ENCODE data around the gene CCDC63.
"Not testable (repeated sequence)": the region's sequence is repeated elsewhere in the genome, so short reads cannot be mapped to it uniquely, and the experiment has no call there.

CCDC63 gene

DNA sequence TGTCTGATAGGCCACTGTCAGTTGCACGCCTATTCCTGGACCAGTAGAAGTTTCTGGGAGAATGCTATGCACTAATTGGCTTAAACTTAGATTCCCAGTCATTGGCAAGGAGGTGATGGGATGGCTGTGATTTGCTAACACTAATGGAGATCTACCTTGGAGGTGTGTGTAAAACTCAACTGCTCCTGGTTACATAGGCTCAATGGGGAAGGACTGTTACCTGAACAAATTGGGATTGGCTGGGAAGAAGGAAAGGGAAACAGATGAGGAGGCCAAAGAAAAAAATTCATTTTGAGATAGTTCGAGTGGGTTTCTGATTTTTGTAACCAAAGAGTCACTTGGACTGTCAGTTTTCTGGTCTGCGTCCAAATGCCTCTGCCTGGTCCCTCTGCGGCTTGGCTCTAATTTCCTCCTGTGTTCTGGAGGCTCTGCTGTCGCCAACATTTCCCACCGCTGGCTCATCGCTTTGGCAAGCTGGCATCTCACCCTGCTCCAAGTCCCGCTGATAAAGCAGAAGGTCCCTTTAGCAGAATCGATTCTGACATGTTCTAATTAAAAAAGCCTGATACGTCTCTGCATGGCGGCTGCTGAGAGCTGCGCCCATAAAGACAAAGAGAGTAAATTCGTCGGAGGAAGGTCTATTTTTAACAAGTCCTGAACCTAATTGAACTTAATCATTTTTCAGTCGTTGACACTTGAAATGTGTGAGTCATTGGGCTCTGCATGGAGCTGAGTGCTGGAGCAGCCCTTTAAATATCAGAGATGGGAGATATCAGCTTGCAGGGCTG, 2.0 kb upstream of the CCDC63 start:
- peak in 20 of 58 donors; percentile 1 to 36 (median 9) for DNase-seq

DNA sequence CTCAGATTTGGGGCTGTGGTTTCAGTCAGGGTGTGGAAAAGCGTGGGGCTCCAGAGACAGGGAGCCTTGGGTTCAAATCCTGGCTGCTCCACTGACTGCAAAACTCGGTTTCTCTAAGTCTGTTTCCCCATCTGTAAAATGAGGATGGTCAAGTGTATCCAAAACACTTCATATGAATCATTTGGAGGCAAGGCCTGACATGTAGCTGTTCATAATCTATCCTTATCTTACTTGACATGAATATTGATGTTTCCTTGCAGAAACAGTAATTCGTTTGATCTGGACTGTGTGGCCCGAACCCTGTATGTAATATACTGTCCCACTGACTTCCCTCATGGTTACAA, 1.5 kb upstream of the CCDC63 start:
- DNase-seq: no peak

DNA sequence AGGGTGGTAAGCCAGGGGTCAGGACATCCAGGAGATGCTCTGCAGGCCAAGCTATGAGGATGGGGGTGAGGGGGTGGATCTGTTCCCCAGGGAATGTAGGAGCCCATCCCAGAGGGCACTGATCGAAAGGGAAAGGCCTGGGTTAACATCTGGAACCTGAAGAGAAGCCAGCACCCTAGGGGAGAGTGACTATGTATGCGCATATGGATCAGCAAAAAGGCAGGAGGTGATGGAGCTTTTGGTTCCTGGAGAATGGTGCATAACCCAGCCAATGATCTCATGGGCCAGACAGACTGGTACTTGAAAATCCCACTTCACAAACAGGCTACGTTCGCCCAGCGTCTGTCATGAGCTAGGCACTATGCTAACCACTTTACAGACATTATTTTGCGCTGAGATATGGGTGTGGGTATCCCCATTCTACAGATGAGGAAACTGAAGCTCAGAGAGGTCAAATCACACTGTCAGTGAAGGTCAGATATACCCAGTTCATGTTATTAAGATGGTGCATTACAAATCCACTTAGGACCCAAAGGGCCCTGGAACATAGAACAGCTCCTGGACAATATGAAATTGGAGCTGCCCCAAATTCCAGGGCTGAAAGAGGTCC, 1.6 kb downstream of the CCDC63 start:
- no peak for DNase-seq

DNA sequence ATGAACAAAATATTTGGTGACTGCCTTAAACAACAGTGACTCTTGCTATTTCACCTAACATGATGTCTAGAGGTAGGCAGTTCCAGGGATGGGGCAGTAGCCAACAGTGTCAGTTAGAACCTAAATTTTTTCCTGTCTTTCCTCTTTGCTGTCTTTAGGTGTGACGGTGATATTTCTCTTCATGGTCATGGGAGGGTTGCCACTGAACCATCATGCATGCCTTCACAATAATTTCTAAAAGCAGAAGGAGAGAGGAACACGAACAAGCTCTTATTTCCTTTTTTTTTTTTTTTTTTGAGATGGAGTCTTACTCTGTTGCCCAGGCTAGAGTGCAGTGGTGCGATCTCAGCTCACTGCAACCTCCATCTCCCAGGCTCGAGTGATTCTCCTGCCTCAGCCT, 2.4 kb downstream of the CCDC63 start:
- no peak for DNase-seq

DNA sequence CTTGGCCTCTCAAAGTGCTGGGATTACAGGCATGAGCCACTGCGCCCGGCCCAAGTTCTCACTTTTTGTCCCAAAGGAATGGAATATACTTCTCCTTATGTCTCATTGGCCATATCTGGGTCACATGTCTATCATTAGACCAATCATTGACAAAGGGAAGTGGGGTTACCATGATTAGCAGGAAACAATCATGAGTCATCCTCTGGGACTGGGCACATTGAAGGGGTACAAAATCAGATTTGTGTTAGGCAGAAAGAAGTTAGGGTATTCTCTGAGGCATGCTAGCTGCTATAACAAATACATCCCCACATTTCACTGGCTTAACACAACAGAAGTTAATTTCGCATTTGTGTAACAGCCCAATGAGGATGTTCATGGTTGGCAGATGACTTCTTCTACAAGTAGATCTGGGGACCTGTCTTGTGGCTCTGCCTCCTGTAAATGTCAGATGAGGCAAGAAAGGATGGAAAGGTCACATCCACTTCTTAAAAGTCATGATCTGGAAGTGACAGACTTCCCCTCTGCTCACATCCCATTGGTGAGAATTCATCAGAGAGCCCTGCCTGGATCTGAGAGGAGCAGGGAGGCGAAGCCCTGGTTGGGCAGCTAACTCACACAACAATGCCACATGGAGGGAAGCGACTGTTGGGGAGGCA, 3.1 kb downstream of the CCDC63 start:
- DNase-seq: no peak

DNA sequence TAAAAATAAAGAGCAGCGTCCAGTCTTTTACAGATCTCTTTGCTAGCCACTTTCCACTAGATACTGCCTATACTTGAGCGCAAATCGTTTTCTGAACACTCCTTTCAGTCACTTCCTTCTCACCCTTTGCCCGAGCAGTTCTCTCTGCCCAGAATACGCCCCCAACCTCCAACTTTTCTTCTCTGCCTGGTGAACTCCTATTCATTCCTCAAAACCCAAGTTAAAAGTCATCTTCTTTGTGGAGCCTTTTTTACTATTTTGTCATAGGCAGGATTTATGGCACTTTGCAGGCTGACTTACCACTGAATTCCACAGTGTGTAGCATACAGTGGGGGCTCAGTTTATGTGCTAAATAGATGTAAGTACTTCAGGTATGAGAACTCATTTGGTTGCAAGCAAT, 4.0 kb downstream of the CCDC63 start:
- no peak for DNase-seq

DNA sequence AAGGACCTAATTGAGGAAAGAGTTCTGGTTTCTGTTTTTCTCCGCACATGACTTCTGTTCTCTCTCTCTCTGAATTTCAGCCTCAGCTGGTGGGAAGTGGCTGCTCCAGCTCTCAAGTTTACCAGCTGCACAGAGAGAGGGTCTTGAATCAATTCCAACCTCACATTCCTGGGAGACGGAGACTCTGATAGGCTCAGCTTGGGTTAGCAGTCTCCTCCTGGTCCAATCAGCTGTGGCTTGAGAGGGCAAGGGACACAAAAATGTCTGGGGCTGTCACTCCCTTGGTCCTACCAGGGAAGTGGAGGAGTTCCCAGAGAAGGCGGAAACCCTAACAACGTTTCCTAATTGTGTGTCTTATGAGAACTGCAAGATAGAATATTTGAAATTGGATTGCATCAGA, 7.0 kb downstream of the CCDC63 start:
- DNase-seq: no peak

DNA sequence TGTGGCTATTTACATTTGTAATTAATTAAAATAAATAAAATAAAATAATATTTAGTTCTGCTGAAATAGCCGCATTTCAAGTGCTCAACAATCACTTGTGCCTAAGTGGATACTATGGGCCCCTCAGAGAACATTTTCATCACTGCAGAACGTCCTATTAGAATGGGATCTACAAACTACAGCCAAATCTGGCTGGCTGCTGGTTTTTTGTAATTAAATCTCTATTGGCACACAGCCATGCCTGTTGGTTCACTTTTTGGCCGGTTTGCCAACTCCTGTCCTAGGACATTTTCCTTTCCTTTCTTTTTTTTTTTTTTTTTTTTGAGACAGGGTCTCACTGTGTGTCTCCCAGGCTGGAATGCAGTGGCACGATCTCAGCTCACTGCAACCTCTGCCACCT, 9.8 kb downstream of the CCDC63 start:
- DNase-seq: no peak

DNA sequence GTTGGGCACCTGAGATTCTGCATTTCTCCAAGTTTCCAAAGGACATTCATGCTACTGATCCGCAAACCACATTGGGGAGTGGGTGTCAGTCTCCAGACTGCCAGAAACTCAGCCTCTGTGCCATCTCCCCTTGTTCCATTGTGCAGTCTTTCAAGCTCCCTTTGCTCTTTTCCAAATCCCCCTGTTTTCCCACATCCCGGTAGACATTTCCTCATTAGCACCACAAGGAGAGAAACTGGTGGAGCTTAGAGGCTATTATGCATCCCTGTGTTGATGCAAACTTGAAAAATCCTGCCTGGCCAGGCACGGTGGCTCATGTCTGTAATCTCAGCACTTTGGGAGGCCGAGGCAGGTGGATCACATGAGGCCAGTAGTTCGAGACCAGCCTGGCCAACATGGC, 10.7 kb downstream of the CCDC63 start:
- no peak for DNase-seq

DNA sequence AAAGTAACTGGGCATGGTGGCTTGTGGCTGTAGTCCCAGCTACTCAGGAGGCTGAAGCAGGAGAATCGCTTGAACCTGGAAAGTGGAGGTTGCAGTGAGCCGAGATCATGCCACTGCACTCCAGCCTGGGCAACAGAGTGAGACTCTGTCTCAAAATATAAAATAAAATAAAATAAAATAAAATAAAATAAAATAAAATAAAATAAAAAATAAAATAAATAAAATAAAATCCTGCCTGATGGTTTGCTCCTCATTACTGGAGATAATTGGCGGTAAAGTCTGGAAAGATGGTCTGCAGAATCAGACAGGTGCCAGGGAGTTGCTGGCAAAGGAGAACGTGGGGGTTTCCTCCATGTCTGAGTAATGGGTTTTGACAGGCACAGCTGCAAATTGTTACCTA, 11.2 kb downstream of the CCDC63 start:
- DNase-seq: not testable (repeated sequence)

DNA sequence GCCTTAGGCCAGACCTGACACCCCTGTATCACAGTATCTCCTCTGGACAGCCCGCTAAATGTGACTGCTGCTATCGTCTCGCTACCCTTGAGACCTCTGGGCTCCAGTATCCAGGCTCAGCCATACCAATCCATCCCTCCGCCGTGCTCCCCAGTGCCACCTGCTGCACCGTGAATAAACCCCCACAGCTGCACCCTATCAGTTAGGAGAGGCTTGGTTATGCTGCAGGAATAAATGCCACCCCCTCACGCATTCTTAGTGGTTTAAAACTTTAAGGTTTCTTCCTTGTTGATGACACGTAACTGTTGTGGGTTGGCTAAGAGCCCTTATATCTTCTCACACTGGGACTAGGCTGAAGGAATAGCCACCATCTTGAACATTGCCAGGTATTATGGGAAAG, 12.1 kb downstream of the CCDC63 start:
- no peak for DNase-seq

DNA sequence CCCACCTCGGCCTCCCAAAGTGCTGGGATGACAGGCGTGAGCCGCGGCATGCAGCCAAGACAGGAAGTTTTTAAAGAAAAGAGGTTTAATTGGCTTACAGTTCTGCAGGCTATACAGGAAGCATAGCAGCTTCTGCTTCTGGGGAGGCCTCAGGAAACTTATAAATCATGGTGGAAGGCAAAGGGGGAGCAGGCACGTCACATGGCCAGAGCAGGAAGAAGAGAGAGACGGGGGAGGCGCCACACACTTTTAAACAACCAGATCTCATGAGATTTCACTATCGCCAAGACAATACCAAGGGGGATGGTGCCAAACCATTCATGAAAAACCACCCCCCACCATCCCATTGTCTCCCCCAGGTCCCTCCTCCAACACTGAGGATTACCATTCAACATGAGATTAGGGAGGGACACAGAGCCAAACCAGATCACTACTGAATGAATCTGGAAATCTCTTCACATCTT, 14.1 kb downstream of the CCDC63 start:
- DNase-seq: no peak

DNA sequence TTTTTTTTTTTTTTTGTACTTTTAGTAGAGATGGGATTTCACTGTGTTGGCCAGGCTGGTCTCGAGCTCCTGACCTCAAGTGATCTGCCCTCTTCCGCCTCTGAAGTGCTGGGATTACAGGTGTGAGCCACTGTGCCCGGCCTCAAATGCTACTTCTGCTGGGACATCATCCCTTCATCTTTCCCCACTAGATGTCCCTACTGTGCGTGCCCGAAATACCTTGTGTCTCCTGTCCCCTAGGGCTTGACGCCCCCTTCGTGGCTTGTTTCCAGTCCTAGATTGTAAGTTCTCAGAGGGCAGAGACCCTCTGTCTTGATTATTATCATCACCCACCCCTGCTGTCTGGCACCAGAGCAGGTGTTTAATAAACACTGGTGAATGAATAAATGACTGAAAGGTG, 14.9 kb downstream of the CCDC63 start:
- DNase-seq: no peak

DNA sequence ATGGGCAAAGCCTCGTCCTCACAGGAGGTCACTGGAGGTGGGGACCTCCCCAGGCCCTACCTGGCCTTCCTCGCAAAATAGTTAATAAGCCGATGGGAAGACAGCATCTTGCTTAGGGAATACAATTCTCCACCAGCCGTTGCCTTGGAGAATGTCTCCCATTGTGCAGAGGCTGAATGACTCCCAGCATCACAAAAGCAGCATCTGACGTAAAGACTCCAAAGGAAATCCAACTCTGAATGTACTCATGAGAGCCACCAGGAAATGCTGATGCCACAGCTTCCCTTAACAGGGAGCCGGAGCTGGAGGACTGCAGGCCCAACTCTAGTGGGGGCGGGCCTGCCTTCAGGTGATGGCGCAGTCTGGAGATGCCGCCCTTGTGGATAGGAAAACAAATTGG, 15.5 kb downstream of the CCDC63 start:
- DNase-seq: no peak

DNA sequence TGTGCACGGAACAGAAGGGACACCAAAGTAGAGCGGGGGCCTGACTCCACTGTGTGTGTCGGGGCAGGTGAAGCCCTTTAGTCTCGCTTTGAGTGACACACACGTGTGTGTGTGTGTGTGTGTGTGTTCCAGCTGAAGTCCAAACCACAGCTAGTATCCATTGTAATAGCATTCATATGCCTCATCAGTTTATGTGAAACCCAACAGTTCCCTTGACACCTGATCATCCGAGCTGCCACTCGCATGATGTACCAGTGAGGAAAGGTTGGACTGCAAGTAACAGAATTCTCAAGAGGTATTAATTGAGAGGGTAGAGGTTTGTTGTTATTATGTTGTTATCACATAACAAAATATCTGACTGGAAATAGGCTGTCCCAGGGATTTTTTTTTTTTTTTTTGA, 16.4 kb downstream of the CCDC63 start:
- no peak for DNase-seq

DNA sequence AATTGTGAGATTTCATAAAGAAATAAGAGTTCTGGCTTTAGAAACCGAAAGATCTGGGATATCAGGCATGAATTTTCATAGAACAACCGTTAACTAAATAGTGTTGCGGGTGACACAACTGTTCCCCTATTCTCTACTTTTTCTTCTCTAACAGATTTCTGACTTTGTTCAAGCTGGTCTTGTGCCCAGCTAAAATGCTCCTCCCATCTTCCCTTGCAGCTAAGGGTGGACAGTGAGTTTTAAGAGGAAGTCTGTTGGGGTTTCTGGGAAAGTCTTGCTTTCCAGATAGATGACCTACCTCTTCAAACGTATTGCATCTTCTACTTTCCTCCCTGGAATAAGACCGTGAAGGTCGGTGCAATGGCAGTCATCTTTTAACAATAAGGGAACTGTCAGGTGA, 18.7 kb downstream of the CCDC63 start:
- DNase-seq: no peak

DNA sequence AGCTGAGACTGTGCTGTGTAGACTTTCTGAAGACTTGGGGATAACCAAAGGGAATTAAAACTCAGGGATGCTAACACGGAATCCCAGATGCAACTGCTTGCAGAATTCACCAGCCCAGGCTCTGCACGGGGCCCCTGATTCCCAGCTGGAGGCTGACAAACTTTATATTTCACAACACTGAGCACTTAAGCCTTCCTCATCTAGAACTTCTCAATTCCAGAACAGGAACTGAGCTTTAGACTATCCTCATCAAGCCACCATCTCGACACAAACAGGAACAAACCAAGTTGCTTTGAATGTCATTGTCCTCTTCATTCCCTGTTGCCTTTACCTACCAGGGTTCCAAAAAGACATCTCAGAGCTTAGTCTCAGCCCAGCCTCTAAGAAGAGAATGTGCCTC, 22.2 kb downstream of the CCDC63 start:
- peak in 1 of 58 donors; percentile 0 for DNase-seq

DNA sequence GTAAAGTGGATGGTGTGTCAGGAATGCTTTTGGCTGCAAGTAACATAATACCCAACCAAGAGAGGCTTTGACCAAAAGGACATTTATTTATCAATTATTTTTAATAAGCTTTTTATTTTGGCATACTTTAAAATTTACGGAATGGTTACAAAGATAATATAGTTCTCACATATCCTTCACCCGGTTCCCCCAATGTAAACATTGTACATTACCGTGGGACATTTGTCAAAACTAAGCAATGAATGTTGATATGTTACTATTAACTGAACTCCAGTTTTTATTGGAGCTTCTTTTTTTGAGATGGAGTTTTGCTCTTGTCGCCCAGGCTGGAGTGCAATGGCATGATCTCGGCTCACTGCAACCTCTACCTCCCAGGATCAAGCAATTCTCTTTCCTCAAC, 23.0 kb downstream of the CCDC63 start:
- DNase-seq: no peak

DNA sequence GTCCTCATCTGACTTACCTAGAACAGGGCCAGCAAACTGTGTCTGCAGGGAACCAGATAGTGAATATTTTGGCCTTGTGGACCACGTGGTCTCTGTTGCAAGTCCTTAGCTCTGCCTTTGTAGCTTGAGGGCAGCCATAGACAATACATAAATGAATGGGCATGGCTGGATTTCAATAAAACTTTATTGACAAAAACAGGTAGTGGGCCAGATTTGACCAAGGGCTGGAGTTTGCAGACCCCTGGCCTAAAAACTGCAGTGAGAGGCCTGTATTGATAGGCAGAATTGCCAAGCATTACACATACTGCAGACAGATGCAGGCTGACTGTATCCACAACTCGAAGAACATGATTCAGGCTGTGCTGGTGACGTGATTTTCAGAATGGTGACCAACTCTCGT, 25.3 kb downstream of the CCDC63 start:
- DNase-seq: no peak

DNA sequence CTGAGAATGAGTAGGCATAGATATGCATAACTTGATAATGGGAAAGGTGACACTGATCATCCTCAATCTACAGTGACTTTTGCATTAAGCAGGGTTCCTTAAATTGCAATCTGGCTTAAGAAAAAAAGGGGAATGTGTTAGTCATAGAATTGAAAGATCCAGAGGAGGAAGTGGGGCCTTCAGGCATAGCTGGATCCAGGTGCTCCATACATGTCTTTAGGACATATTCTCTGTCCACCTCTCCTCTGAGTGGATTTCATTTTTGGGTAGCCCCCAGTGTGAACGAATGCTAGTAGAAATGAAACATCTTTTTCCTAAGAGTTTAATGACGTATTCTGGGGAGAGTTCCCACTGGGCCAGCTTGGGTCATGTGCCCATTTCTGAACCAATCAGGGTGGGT, 27.6 kb downstream of the CCDC63 start:
- DNase-seq: no peak

DNA sequence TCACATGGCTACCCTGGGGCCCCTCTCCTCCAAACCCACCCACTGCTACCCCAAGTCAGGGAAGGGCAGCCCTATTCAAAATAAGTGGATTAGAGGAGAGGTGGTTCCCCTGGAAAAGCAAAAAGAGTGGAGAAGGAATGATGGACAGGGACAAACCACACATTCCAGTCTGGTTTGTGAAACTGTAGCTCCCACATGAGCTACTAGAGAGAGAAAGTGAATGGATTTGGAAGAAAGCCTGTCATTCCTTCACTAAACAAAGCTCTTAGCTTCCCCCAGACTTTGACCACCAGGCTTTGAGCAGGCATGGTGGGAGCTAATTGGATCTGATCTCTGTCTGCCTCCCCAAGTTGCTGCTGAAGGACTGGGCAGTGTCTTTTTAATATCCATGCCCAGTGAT, 28.0 kb downstream of the CCDC63 start:
- no peak for DNase-seq

DNA sequence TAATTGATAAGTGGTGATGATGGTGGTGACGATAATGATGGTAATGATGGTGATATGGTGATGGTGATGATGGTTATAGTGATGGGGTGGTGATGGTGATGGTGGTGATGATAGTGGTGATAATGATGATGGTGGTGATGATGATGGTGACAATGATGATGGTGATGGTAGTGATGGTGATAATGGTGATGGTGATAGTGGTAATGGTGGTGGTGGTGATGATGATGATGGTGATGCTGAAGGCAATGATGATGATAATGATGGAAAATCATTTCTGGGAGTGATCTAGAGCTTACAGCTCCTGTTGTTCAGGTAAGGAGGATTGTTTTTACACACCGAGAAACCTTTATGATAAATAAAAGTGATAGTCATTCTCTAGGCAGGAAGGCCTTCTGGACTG, 33.9 kb downstream of the CCDC63 start:
- no peak for DNase-seq

DNA sequence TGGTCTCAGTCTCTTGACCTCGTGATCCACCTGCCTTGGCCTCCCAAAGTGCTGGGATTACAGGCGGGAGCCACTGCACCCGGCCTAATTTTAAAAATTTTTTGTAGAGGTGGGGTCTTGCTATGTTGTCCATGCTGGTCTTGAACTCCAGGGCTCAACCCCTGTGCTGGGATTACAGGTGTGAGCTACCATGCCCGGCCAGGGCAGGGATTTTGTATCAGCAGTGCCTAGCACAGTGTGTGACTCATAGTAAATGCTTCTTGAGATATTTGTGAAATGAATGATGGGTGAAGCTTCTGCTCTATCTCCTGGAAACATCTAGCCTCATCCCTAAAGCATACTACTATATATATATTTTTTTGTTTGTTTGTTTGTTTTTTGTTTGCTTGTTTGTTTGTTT, 36.5 kb downstream of the CCDC63 start:
- no peak for DNase-seq

All from anterior cingulate cortex (tissue), 58 donors.